ENCODE results near the gene NHEJ1.

GRCh38 chr2:219169930-219170654 lies 9.5 kb upstream of the NHEJ1 start, which contains the start of gene SLC23A3:
- no peak for TF ChIP-seq ZNF274 (IDR thresholded peaks at IDR 0.05; ENCODE audit: low read depth, low read length)
- TF ChIP-seq YY1 (IDR thresholded peaks at IDR 0.05; ENCODE audit: insufficient read depth, insufficient read length), result no peak
